ENCODE data around the gene NRROS.

The NRROS gene

GRCh38 chr3:196689941-196690660 is 50.6 kb downstream of the NRROS start:
- DNase-seq: no peak

GRCh38 chr3:196691386-196691785 is 51.9 kb downstream of the NRROS start:
- DNase-seq: no peak

GRCh38 chr3:196694202-196694638 is 54.7 kb downstream of the NRROS start:
- no peak for DNase-seq

- DNase-seq: peak; percentile 9
Measured at GRCh38 chr3:196694941-196695848, 55.7 kb downstream of the NRROS start.

- no peak for DNase-seq
Measured at GRCh38 chr3:196695849-196696226, 56.3 kb downstream of the NRROS start.

GRCh38 chr3:196697270-196697669 is 57.8 kb downstream of the NRROS start:
- no peak for DNase-seq

GRCh38 chr3:196699749-196700148 is 60.3 kb downstream of the NRROS start:
- no peak for DNase-seq

- no peak for DNase-seq
Measured at GRCh38 chr3:196700801-196701200, 61.3 kb downstream of the NRROS start.

- DNase-seq: no peak
Measured at GRCh38 chr3:196706327-196706726, 66.8 kb downstream of the NRROS start.

- no peak for DNase-seq
Measured at GRCh38 chr3:196706731-196707130, 67.2 kb downstream of the NRROS start.

- DNase-seq: no peak
Measured at GRCh38 chr3:196707566-196707965, 68.1 kb downstream of the NRROS start.

- no peak for DNase-seq
Measured at GRCh38 chr3:196708467-196708866, 69.0 kb downstream of the NRROS start.

Data from activated gamma-delta T cell treated with Interleukin-2 at 50 U/mL for 16 hours (primary cell).